DOHH2 (cell line): ENCODE measurements around the gene B3GNT8.

ENCODE experiments used
- H3F3A ChIP-seq: fragments of 200-600 bp; sonication (generic), shearing (Covaris generic); 2 replicates; pipeline ENCODE4 v1.6.0; 2016; ENCODE audit warnings: antibody characterized with exemption, mild to moderate bottlenecking; ENCODE audit not compliant: control insufficient read depth, insufficient read depth
- H3K27ac ChIP-seq: fragments of 200-600 bp; sonication (generic); 2 replicates; pipeline ENCODE4 v1.5.1; 2014; ENCODE audit warnings: low read depth, mild to moderate bottlenecking, low read length, moderate library complexity
- H3K27me3 ChIP-seq: fragments of 200-600 bp; sonication (generic); 2 replicates; pipeline ENCODE4 v1.6.1; 2014; ENCODE audit warnings: mild to moderate bottlenecking, low read length, mixed read lengths; ENCODE audit not compliant: control insufficient read depth
- H3K36me3 ChIP-seq: fragments of 200-600 bp; sonication (generic); 2 replicates; pipeline ENCODE4 v1.6.1; 2014; ENCODE audit warnings: mild to moderate bottlenecking, low read length, moderate library complexity, mixed read lengths; ENCODE audit not compliant: control insufficient read depth
- H3K4me1 ChIP-seq: fragments of 200-600 bp; sonication (generic); 2 replicates; pipeline ENCODE4 v1.6.1; 2014; ENCODE audit warnings: mild to moderate bottlenecking, low read length, mixed read lengths; ENCODE audit not compliant: control insufficient read depth
- H3K4me2 ChIP-seq: fragments of 200-600 bp; sonication (generic); 2 replicates; pipeline ENCODE4 v1.6.0; 2014; ENCODE audit warnings: mild to moderate bottlenecking, low read length, moderate library complexity
- H3K4me3 ChIP-seq: fragments of 200-600 bp; sonication (generic); 2 replicates; pipeline ENCODE4 v1.5.1; 2014; ENCODE audit warnings: mild to moderate bottlenecking, low read length, mixed read lengths
- H3K79me2 ChIP-seq: fragments of 200-600 bp; sonication (generic); 2 replicates; pipeline ENCODE4 v1.6.1; 2014; ENCODE audit warnings: mild to moderate bottlenecking, low read length, mixed read lengths; ENCODE audit not compliant: control insufficient read depth
- H3K9me2 ChIP-seq: fragments of 200-600 bp; sonication (generic); replicated peaks from 2 replicates; pipeline ENCODE4 v1.6.1; 2014; ENCODE audit warnings: mild to moderate bottlenecking, low read length, mixed read lengths; ENCODE audit not compliant: control insufficient read depth
- H3K9me3 ChIP-seq: fragments of 200-600 bp; sonication (generic); 2 replicates; pipeline ENCODE4 v1.6.1; 2014; ENCODE audit warnings: antibody characterized with exemption, low read length, mixed read lengths; ENCODE audit not compliant: control insufficient read depth, insufficient read depth
- H4K20me1 ChIP-seq: fragments of 200-600 bp; sonication (generic); 2 replicates; pipeline ENCODE4 v1.6.0; 2014; ENCODE audit warnings: low read depth, mild to moderate bottlenecking, antibody characterized with exemption, low read length, moderate library complexity; ENCODE audit not compliant: control insufficient read depth, insufficient read depth
- EZH2phosphoT487 ChIP-seq: fragments of 200-600 bp; sonication (generic); IDR thresholded peaks from 2 replicates; pipeline ENCODE4 v1.6.1; 2017; ENCODE audit warnings: borderline replicate concordance, mild to moderate bottlenecking, antibody characterized with exemption, low read length, moderate library complexity, mixed read lengths
- TF ChIP-seq, protein P1 (sequence below): fragments of 200-600 bp; sonication (generic); IDR thresholded peaks from one replicate; pipeline ENCODE4 v1.5.1; 2014; ENCODE audit warnings: antibody characterized with exemption, mild to moderate bottlenecking, low read depth, low read length; ENCODE audit not compliant: poor library complexity, severe bottlenecking

Gene B3GNT8

DNA sequence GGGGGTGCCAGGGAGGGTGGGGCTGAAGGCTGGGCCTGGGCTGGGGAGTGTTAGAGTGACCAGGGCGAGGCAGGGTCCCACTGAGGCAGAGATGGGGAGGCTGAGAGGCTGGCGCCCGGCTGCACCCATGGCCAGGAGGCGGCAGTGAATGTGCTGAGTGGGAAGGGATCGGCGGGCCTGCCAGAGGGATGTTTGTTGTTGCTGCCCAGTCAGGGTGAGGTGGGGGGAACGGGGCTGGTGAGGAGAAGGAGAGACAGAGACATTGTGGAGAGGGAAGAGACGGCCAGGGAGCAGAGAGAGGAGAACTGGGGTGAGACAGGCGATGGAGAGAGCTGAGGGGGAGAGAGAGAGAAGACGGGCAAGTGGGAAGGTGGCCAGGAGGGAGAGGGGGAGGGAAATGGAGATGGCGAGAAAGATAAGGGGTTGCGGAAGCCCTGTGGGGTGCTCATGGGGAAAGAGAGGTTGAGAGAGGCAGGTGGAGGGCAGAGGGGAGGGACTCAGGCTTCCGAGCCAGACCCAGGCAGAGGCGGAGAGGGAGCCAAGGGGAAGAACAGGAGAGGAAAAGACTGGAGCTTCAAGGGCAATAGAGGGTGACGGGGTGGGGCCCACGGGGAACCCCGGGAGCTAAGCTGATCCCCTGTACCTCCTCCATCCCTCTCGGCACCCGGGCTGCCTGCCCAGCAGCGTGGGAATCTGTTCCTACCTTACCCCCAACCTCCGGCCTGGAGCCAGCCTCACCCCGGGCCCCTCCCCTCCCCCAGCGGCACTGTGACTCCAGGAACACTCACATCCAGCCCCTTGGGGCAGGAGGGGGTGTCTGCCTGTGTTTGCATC lies 690 bp upstream of the B3GNT8 start:
- Histone ChIP-seq H3K4me1 (peaks cover 17% of the 10 kb centered on the region), H3K27ac (no peak overlapping the region), H3K4me3 (no peak overlapping the region), H4K20me1 (no peaks in the 10 kb centered on the region), H3K27me3 (no peaks in the 10 kb centered on the region), H3K36me3 (peaks cover 25% of the 10 kb centered on the region), H3K9me3 (no peaks in the 10 kb centered on the region), H3K79me2 (no peaks in the 10 kb centered on the region), H3K4me2 (peak overlapping the region; percentile 26; the same call in 1 of the 2 replicates), H3K9me2 (no peaks in the 10 kb centered on the region), H3F3A (no peaks in the 10 kb centered on the region)
- TF ChIP-seq, protein P1, sequence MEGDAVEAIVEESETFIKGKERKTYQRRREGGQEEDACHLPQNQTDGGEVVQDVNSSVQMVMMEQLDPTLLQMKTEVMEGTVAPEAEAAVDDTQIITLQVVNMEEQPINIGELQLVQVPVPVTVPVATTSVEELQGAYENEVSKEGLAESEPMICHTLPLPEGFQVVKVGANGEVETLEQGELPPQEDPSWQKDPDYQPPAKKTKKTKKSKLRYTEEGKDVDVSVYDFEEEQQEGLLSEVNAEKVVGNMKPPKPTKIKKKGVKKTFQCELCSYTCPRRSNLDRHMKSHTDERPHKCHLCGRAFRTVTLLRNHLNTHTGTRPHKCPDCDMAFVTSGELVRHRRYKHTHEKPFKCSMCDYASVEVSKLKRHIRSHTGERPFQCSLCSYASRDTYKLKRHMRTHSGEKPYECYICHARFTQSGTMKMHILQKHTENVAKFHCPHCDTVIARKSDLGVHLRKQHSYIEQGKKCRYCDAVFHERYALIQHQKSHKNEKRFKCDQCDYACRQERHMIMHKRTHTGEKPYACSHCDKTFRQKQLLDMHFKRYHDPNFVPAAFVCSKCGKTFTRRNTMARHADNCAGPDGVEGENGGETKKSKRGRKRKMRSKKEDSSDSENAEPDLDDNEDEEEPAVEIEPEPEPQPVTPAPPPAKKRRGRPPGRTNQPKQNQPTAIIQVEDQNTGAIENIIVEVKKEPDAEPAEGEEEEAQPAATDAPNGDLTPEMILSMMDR = no peak
- no peak for TF ChIP-seq EZH2phosphoT487

DNA sequence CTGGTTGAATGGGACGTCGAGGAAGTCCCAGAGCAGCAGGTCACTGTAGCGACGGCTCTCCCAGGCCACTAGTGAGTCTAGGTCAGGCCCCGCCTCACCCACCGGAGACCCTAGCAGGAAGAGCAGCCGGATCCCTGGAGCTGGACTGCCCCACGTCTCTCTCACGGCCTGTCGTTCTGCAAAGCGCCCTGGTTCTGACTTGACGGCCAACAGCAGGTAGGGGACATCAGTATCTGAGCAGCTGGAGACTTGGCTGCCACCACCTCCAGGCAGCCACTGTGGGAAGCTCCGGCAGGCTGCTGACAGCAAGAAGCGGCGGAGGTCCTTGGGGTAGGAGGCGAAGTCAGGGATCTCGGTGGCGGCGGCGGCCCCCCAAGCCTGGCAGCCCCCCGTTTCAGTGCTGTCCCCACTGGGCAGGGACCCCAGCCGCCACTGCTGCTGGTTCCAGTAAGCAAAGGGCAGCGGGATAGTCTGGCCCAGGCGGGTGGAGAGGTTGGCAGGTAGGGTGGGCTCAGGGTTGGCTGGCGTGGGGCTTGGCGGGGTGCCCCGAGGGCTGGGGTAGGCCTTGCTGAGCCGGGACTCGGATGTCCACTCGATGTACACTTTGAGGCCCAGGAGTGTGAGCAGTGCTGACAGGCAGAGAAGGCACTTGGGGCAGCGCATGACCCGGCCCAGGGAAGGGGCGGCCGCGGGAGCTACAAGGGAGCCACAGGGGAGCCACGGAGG lies 895 bp downstream of the B3GNT8 start:
- Histone ChIP-seq H3K9me3 (no peaks in the 10 kb centered on the region), H4K20me1 (no peaks in the 10 kb centered on the region), H3K4me1 (peaks cover 17% of the 10 kb centered on the region), H3K4me3 (no peak overlapping the region), H3K9me2 (no peaks in the 10 kb centered on the region), H3K4me2 (no peak overlapping the region), H3K27ac (no peak overlapping the region), H3K27me3 (no peaks in the 10 kb centered on the region), H3K79me2 (no peaks in the 10 kb centered on the region), H3F3A (no peaks in the 10 kb centered on the region), H3K36me3 (peaks cover 12% of the 10 kb centered on the region; the same call in 1 of the 2 replicates)
- TF ChIP-seq EZH2phosphoT487 = no peak
- TF ChIP-seq, protein P1 = no peak

DNA sequence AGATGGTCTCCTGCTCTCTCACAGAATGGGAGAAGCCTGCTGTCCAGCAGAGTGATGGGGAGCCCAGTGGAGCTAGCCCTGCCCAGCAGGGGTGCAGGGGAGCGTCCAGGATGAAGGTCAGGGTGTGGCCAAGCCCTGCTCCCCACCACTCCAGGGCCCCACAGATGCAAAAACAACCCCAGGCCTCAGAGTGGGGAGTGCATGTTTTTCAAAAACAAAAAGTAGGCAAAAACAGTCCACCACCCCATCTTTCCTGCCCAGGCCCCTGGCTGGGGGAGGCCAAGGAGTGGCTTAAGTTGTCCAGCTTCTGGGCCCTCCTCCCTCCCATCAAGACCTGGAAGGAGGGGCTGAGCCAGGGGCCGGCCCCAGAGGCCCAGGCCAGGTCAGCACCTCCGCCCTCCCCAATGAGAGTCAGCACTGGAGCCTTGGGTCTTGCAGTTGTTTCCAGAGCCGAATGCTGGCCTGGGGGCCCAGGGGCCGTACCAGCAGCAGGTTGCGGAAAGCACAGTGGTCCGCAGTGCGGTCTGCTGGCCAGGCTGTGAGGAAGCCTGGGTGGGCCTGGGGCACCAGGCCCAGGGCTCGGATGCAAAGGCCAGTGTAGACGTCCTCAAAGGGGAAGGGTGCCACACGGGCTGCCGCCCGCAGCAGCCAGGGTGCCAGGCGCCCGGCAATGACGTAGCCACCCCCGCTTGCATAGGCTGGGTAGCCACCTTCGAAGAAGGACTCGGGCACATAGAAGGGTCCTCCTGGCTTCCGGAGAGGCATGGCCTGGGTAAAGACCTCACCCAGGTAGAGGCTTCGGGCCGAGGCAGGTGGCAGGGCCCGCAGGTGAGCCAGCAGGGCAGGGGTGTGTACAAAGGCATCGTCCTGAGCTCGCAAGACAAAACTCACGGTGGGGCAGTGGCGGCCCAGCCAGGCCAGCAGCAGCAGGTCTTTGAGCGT lies 1.7 kb downstream of the B3GNT8 start:
- no peaks in the 10 kb centered on the region for H3K9me3 ChIP-seq
- H3K79me2 ChIP-seq = no peaks in the 10 kb centered on the region
- no peak overlapping the region for H3K27ac ChIP-seq
- peaks cover 5% of the 10 kb centered on the region; the same call in 1 of the 2 replicates for H3K36me3 ChIP-seq
- H3K4me3 ChIP-seq = no peak overlapping the region
- H3K9me2 ChIP-seq = no peaks in the 10 kb centered on the region
- no peaks in the 10 kb centered on the region for H3F3A ChIP-seq
- TF ChIP-seq, protein P1 = no peak
- H3K27me3 ChIP-seq = no peaks in the 10 kb centered on the region
- peaks cover 17% of the 10 kb centered on the region for H3K4me1 ChIP-seq
- no peak overlapping the region for H3K4me2 ChIP-seq
- no peaks in the 10 kb centered on the region for H4K20me1 ChIP-seq
